SK-N-SH treated with all-trans-retinoic acid at 6 μM for 48 hours (cell line): ENCODE measurements around the gene NRDC.

Experiments
- ATAC-seq: fragments of 200-7000 bp; cut with Tn5 transposase; 3 replicates; pipeline ENCODE4 v1.9.1; 2020; ENCODE audit warnings: mild to moderate bottlenecking, moderate library complexity
- ARNTL ChIP-seq: fragments of 450-650 bp; formaldehyde crosslinking; IDR thresholded peaks from 2 replicates; pipeline ENCODE4 v1.5.0; 2020; ENCODE audit warnings: low read depth, mild to moderate bottlenecking, moderate library complexity, borderline replicate concordance
- BACH2 ChIP-seq: fragments of 250-450 bp; sonication (Bioruptor Pico); IDR thresholded peaks from 2 replicates; pipeline ENCODE4 v1.9.0; 2021; ENCODE audit warnings: mild to moderate bottlenecking, borderline replicate concordance
- CREB5 ChIP-seq: fragments of 250-450 bp; sonication (Bioruptor Pico); IDR thresholded peaks from 2 replicates; pipeline ENCODE4 v1.5.1; 2020; ENCODE audit warnings: low read depth, mild to moderate bottlenecking, moderate library complexity
- CSDC2 ChIP-seq: fragments of 250-450 bp; sonication (Bioruptor Pico); IDR thresholded peaks from 2 replicates; pipeline ENCODE4 v1.5.0; 2020; ENCODE audit warnings: mild to moderate bottlenecking, moderate library complexity
- CSRNP3 ChIP-seq: fragments of 250-450 bp; sonication (Bioruptor Pico); IDR thresholded peaks from 2 replicates; pipeline ENCODE4 v1.5.1; 2021; ENCODE audit warnings: mild to moderate bottlenecking, moderate library complexity
- ESRRG ChIP-seq: fragments of 250-450 bp; sonication (Bioruptor Pico); IDR thresholded peaks from 2 replicates; pipeline ENCODE4 v1.6.1; 2021; ENCODE audit warnings: mild to moderate bottlenecking
- OSR1 ChIP-seq: fragments of 250-450 bp; sonication (Bioruptor Pico); IDR thresholded peaks from 2 replicates; pipeline ENCODE4 v1.8.0; 2022; ENCODE audit warnings: moderate library complexity, mild to moderate bottlenecking, inconsistent platforms
- PATZ1 ChIP-seq: fragments of 250-450 bp; sonication (Bioruptor Pico); IDR thresholded peaks from 2 replicates; pipeline ENCODE4 v1.8.0; 2020; ENCODE audit warnings: mild to moderate bottlenecking, moderate library complexity, borderline replicate concordance
- POU6F1 ChIP-seq: fragments of 250-450 bp; sonication (Bioruptor Pico); IDR thresholded peaks from 2 replicates; pipeline ENCODE4 v1.8.0; 2021; ENCODE audit warnings: low read depth, mild to moderate bottlenecking, moderate library complexity, borderline replicate concordance
- RARB ChIP-seq: fragments of 250-450 bp; sonication (Bioruptor Pico); IDR thresholded peaks from 2 replicates; pipeline ENCODE4 v1.8.0; 2021; ENCODE audit warnings: mild to moderate bottlenecking, moderate library complexity
- SNAI2 ChIP-seq: fragments of 250-450 bp; sonication (Bioruptor Pico); IDR thresholded peaks from 2 replicates; pipeline ENCODE4 v1.5.0; 2020; ENCODE audit warnings: mild to moderate bottlenecking, moderate library complexity
- TCF4 ChIP-seq: fragments of 250-450 bp; sonication (Bioruptor Pico); IDR thresholded peaks from 2 replicates; pipeline ENCODE4 v1.8.0; 2021; ENCODE audit warnings: mild to moderate bottlenecking, moderate library complexity, borderline replicate concordance
- TOX ChIP-seq: fragments of 250-450 bp; sonication (Bioruptor Pico); IDR thresholded peaks from 2 replicates; pipeline ENCODE4 v1.8.0; 2021; ENCODE audit warnings: mild to moderate bottlenecking, moderate library complexity, borderline replicate concordance
- TSHZ2 ChIP-seq: fragments of 250-450 bp; sonication (Bioruptor Pico); IDR thresholded peaks from 2 replicates; pipeline ENCODE4 v1.5.0; 2020; ENCODE audit warnings: mild to moderate bottlenecking, moderate library complexity
- ZC3H10 ChIP-seq: fragments of 250-450 bp; sonication (Bioruptor Pico); IDR thresholded peaks from 2 replicates; pipeline ENCODE4 v1.5.1; 2021; ENCODE audit warnings: mild to moderate bottlenecking, moderate library complexity
- ZFP30 ChIP-seq: fragments of 450-650 bp; formaldehyde crosslinking; IDR thresholded peaks from 2 replicates; pipeline ENCODE4 v1.5.0; 2022; ENCODE audit warnings: mild to moderate bottlenecking, moderate library complexity
- ZNF565 ChIP-seq: fragments of 450-650 bp; formaldehyde crosslinking; conservative IDR thresholded peaks from 2 replicates; pipeline ENCODE4 v1.5.0; 2020; ENCODE audit warnings: low read depth, mild to moderate bottlenecking, moderate library complexity
- ZNF70 ChIP-seq: fragments of 450-650 bp; formaldehyde crosslinking; IDR thresholded peaks from 2 replicates; pipeline ENCODE4 v1.5.0; 2020; ENCODE audit warnings: mild to moderate bottlenecking, moderate library complexity
- ZNF8 ChIP-seq: fragments of 450-650 bp; formaldehyde crosslinking; IDR thresholded peaks from 2 replicates; pipeline ENCODE4 v1.5.0; 2020; ENCODE audit warnings: mild to moderate bottlenecking, moderate library complexity

NRDC gene

GRCh38 chr1:51867479-51868232 lies 10.9 kb downstream of the NRDC start:
- TF ChIP-seq ZNF70 (CRISPR knock-in tag) (no peak), CSRNP3 (CRISPR knock-in tag) (no peak), RARB (CRISPR knock-in tag) (no peak), ARNTL (CRISPR knock-in tag) (no peak), ZNF8 (CRISPR knock-in tag) (no peak), ZNF565 (CRISPR knock-in tag) (no peak), TSHZ2 (no peak)
- TF ChIP-seq, all 23 proteins: peak for 0
- no peak for ATAC-seq

- no peak for TF ChIP-seq OSR1 (CRISPR knock-in tag)
- no peak for TF ChIP-seq ZFP30 (CRISPR knock-in tag)
- TF ChIP-seq CSDC2 (CRISPR knock-in tag) = no peak
- no peak for TF ChIP-seq BACH2 (CRISPR knock-in tag)
- no peak for TF ChIP-seq ZC3H10 (CRISPR knock-in tag)
- TF ChIP-seq PATZ1 (CRISPR knock-in tag) = no peak
- no peak for TF ChIP-seq TOX
- TF ChIP-seq ZNF8 (CRISPR knock-in tag) = no peak
- no peak for TF ChIP-seq CSRNP3 (CRISPR knock-in tag)
- no peak for TF ChIP-seq CREB5 (CRISPR knock-in tag)
- TF ChIP-seq ZNF565 (CRISPR knock-in tag) = no peak
- no peak for TF ChIP-seq ESRRG (CRISPR knock-in tag)
- TF ChIP-seq TCF4 (CRISPR knock-in tag) = no peak
- TF ChIP-seq SNAI2 (CRISPR knock-in tag) = no peak
- no peak for TF ChIP-seq POU6F1
Measured at GRCh38 chr1:51863384-51863783, 15.1 kb downstream of the NRDC start.

GRCh38 chr1:51861669-51862068 lies 16.9 kb downstream of the NRDC start:
- TF ChIP-seq CSRNP3 (CRISPR knock-in tag) (no peak), ZC3H10 (CRISPR knock-in tag) (no peak)
- ATAC-seq = no peak

More at GRCh38 chr1:51863384-51863783, 15.1 kb downstream of the NRDC start:
- no peak for ATAC-seq
